ENCODE results near the gene ARNT2.

The ARNT2 gene

GRCh38 chr15:80478075-80478474 lies 73.9 kb downstream of the ARNT2 start:
- Histone ChIP-seq H3K9ac (no peak overlapping the region), H3K27ac (no peak overlapping the region), H3K27me3 (ENCODE audit: insufficient read depth, low read depth) (no peaks in the 10 kb centered on the region), H3K36me3 (ENCODE audit: insufficient read depth) (no peaks in the 10 kb centered on the region), H3K4me1 (ENCODE audit: low read depth, poor library complexity, severe bottlenecking) (no peaks in the 10 kb centered on the region), H3K4me3 (IDR thresholded peaks at IDR 0.05; ENCODE audit: insufficient read depth, low read depth, low read length) (no peak overlapping the region), H3K4me2 (no peak overlapping the region), H3K79me2 (ENCODE audit: insufficient read depth, low read depth) (no peaks in the 10 kb centered on the region), H2AFZ (ENCODE audit: low read depth) (no peak overlapping the region), H4K20me1 (ENCODE audit: insufficient read depth) (no peaks in the 10 kb centered on the region)
- no peak for TF ChIP-seq CTCF (conservative IDR thresholded peaks at IDR 0.05; ENCODE audit: low read depth, low read length)

- Histone ChIP-seq H3K27ac (no peak overlapping the region), H3K79me2 (ENCODE audit: insufficient read depth, low read depth) (no peaks in the 10 kb centered on the region), H3K4me3 (IDR thresholded peaks at IDR 0.05; ENCODE audit: insufficient read depth, low read depth, low read length) (no peak overlapping the region), H3K36me3 (ENCODE audit: insufficient read depth) (no peaks in the 10 kb centered on the region), H3K4me1 (ENCODE audit: low read depth, poor library complexity, severe bottlenecking) (no peaks in the 10 kb centered on the region), H3K27me3 (ENCODE audit: insufficient read depth, low read depth) (no peaks in the 10 kb centered on the region), H4K20me1 (ENCODE audit: insufficient read depth) (no peaks in the 10 kb centered on the region), H3K9ac (no peak overlapping the region), H3K4me2 (no peak overlapping the region), H2AFZ (ENCODE audit: low read depth) (no peak overlapping the region)
- no peak for TF ChIP-seq CTCF (conservative IDR thresholded peaks at IDR 0.05; ENCODE audit: low read depth, low read length)
Observed at GRCh38 chr15:80479191-80479590, 75.0 kb downstream of the ARNT2 start.

- Histone ChIP-seq H3K36me3 (ENCODE audit: insufficient read depth) (no peaks in the 10 kb centered on the region), H2AFZ (ENCODE audit: low read depth) (no peak overlapping the region), H3K79me2 (ENCODE audit: insufficient read depth, low read depth) (no peaks in the 10 kb centered on the region), H3K4me1 (ENCODE audit: low read depth, poor library complexity, severe bottlenecking) (no peaks in the 10 kb centered on the region), H3K4me2 (no peak overlapping the region), H4K20me1 (ENCODE audit: insufficient read depth) (no peaks in the 10 kb centered on the region), H3K9ac (no peak overlapping the region), H3K27me3 (ENCODE audit: insufficient read depth, low read depth) (no peaks in the 10 kb centered on the region), H3K4me3 (IDR thresholded peaks at IDR 0.05; ENCODE audit: insufficient read depth, low read depth, low read length) (no peak overlapping the region), H3K27ac (no peak overlapping the region)
- TF ChIP-seq CTCF (conservative IDR thresholded peaks at IDR 0.05; ENCODE audit: low read depth, low read length): no peak
Observed at GRCh38 chr15:80480171-80480811, 76.1 kb downstream of the ARNT2 start.

- Histone ChIP-seq H3K9ac (no peak overlapping the region), H2AFZ (ENCODE audit: low read depth) (no peak overlapping the region), H3K4me2 (no peak overlapping the region), H3K79me2 (ENCODE audit: insufficient read depth, low read depth) (no peaks in the 10 kb centered on the region), H3K27ac (no peak overlapping the region), H3K4me3 (IDR thresholded peaks at IDR 0.05; ENCODE audit: insufficient read depth, low read depth, low read length) (no peak overlapping the region), H3K4me1 (ENCODE audit: low read depth, poor library complexity, severe bottlenecking) (no peaks in the 10 kb centered on the region), H3K36me3 (ENCODE audit: insufficient read depth) (no peaks in the 10 kb centered on the region), H3K27me3 (ENCODE audit: insufficient read depth, low read depth) (no peaks in the 10 kb centered on the region), H4K20me1 (ENCODE audit: insufficient read depth) (no peaks in the 10 kb centered on the region)
- no peak for TF ChIP-seq CTCF (conservative IDR thresholded peaks at IDR 0.05; ENCODE audit: low read depth, low read length)
Observed at GRCh38 chr15:80480909-80481308, 76.7 kb downstream of the ARNT2 start.

Measured in KMS-11 (cell line).